GM12878 (cell line): Measurements from ENCODE around the gene BRAF. TPM values are rescaled to one million over a fixed set of nuclear protein-coding genes. Genes with fewer than 3 reads are reported as not detected.

Experiments
- ATAC-seq: fragments of 200-7000 bp; cut with Tn5 transposase; 3 replicates; pipeline ENCODE4 v1.9.1; 2020; ENCODE audit warnings: mild to moderate bottlenecking, moderate library complexity
- BruUV-seq: library from RNA; stranded (reverse); fragments of 400-500 nt; replicated peaks from 2 replicates; lab custom pipeline; 2021; lab: Mats Ljungman, UMichigan
- CTCF ChIA-PET: fragments of 300-600 bp; sonication (Branson Sonifier 250); formaldehyde crosslinking; extraction: SDS; loops from one replicate; lab custom pipeline; 2021; ENCODE audit warnings: inconsistent platforms; lab: Yijun Ruan, JAX
- POLR2A ChIA-PET: fragments of 350-600 bp; formaldehyde crosslinking; extraction: SDS; loops from one replicate; lab custom pipeline; 2021; ENCODE audit warnings: inconsistent platforms; lab: Charles Lee
- RAD21 ChIA-PET: fragments of 300-600 bp; sonication (Branson Sonifier 250); formaldehyde crosslinking; loops from one replicate; lab custom pipeline; 2023; ENCODE audit warnings: antibody characterized with exemption; ENCODE audit not compliant: unreplicated experiment; lab: Charles Lee
- SMC1A ChIA-PET: fragments of 300-600 bp; sonication (Branson Sonifier 250); formaldehyde crosslinking; loops from one replicate; lab custom pipeline; 2023; ENCODE audit not compliant: unreplicated experiment, uncharacterized antibody; lab: Charles Lee
- DNase-seq: peaks from one replicate; pipeline ENCODE4 v3.0.0-alpha.2; 2011; ENCODE audit warnings: low read depth, low spot score
- FAIRE-seq: peaks from 3 replicates; lab custom pipeline; 2011; peaks lifted over from hg19 to GRCh38; lab: Jason Lieb, UNC
- H2AFZ ChIP-seq: 2 replicates; pipeline ENCODE4 v1.6.0; 2011; ENCODE audit warnings: low read depth, low read length, control low read depth; ENCODE audit not compliant: control insufficient read depth
- H3K27ac ChIP-seq: 2 replicates; pipeline ENCODE4 v1.5.1; 2011; ENCODE audit warnings: control low read depth; ENCODE audit not compliant: control insufficient read depth, insufficient read depth
- H3K27me3 ChIP-seq, 2 experiments: replicated peaks in 1 of 2; 2 replicates each; pipeline versions ENCODE4 v1.6.0 to v1.6.1; 2011; ENCODE audit warnings: low read length in 1 of 2; ENCODE audit not compliant: control insufficient read depth in 2 of 2, insufficient read depth in 2 of 2
- H3K36me3 ChIP-seq, 2 experiments: 2 replicates each; pipeline ENCODE4 v1.5.1; 2011; ENCODE audit warnings: low read length in 1 of 2; ENCODE audit not compliant: control insufficient read depth in 2 of 2, insufficient read depth in 2 of 2
- H3K4me1 ChIP-seq: 2 replicates; pipeline ENCODE4 v1.6.1; 2011; ENCODE audit warnings: mild to moderate bottlenecking, low read length, moderate library complexity, mixed read lengths; ENCODE audit not compliant: control insufficient read depth, insufficient read depth
- H3K4me2 ChIP-seq: 2 replicates; pipeline ENCODE4 v1.6.0; 2011; ENCODE audit warnings: control low read depth; ENCODE audit not compliant: control insufficient read depth, insufficient read depth
- H3K4me3 ChIP-seq: fragments of 200-600 bp; sonication (generic); 2 replicates; pipeline ENCODE4 v1.5.1; 2016
- H3K79me2 ChIP-seq: 2 replicates; pipeline ENCODE4 v1.6.0; 2011; ENCODE audit warnings: low read length; ENCODE audit not compliant: control insufficient read depth, insufficient read depth
- H3K9ac ChIP-seq: 2 replicates; pipeline ENCODE4 v1.8.0; 2011; ENCODE audit warnings: low read length, control low read depth, mixed read lengths; ENCODE audit not compliant: control insufficient read depth, insufficient read depth
- H3K9me3 ChIP-seq: replicated peaks from 3 replicates; pipeline ENCODE4 v1.5.1; 2011; ENCODE audit warnings: mild to moderate bottlenecking, low read length; ENCODE audit not compliant: control insufficient read depth, insufficient read depth
- H4K20me1 ChIP-seq: 2 replicates; pipeline ENCODE4 v1.6.0; 2011; ENCODE audit not compliant: control insufficient read depth, insufficient read depth
- E2F8 ChIP-seq: fragments of 450-650 bp; IDR thresholded peaks from 2 replicates; pipeline ENCODE4 v1.6.1; 2018; ENCODE audit warnings: mild to moderate bottlenecking, low read depth, moderate library complexity; ENCODE audit not compliant: partially characterized antibody
- FOS ChIP-seq: IDR thresholded peaks from 3 replicates; pipeline ENCODE4 v1.6.1; 2011; ENCODE audit warnings: borderline replicate concordance; ENCODE audit not compliant: insufficient read length; ENCODE audit errors: extremely low read depth
- IKZF2 ChIP-seq, 2 experiments: fragments of 450-650 bp; IDR thresholded peaks; 2 replicates each; pipeline ENCODE4 v1.6.1; 2017; ENCODE audit warnings: mild to moderate bottlenecking in 2 of 2, moderate library complexity in 2 of 2
- NBN ChIP-seq: fragments of 450-650 bp; IDR thresholded peaks from 2 replicates; pipeline ENCODE4 v1.6.1; 2016
- NKRF ChIP-seq: fragments of 450-650 bp; conservative IDR thresholded peaks from 2 replicates; pipeline ENCODE4 v1.6.1; 2017; ENCODE audit warnings: mild to moderate bottlenecking, moderate library complexity
- PAX5 ChIP-seq: IDR thresholded peaks from 2 replicates; pipeline ENCODE4 v1.6.1; 2011; ENCODE audit warnings: low read depth, low read length, borderline replicate concordance
- SP1 ChIP-seq: IDR thresholded peaks from one replicate; pipeline ENCODE4 v1.6.1; 2011; ENCODE audit warnings: low read depth, low read length
- SPI1 ChIP-seq: IDR thresholded peaks from 2 replicates; pipeline ENCODE4 v1.6.1; 2011; ENCODE audit warnings: low read depth, mild to moderate bottlenecking, low read length, moderate library complexity, borderline replicate concordance; ENCODE audit not compliant: insufficient read depth
- STAT3 ChIP-seq: IDR thresholded peaks from 2 replicates; pipeline ENCODE4 v1.6.1; 2011; ENCODE audit warnings: low read depth, low read length, improper control_type of control experiment
- USF2 ChIP-seq: IDR thresholded peaks from 2 replicates; pipeline ENCODE4 v1.6.1; 2011; ENCODE audit warnings: low read depth, low read length, improper control_type of control experiment, borderline replicate concordance
- ZNF24 ChIP-seq: fragments of 450-650 bp; IDR thresholded peaks from 2 replicates; pipeline ENCODE4 v1.6.1; 2017; ENCODE audit warnings: antibody characterized with exemption, mild to moderate bottlenecking
- ZNF274 ChIP-seq: IDR thresholded peaks from one replicate; pipeline ENCODE4 v1.8.0; 2011; ENCODE audit not compliant: insufficient read length, insufficient read depth
- ZSCAN29 ChIP-seq: fragments of 450-650 bp; IDR thresholded peaks from 2 replicates; pipeline ENCODE4 v1.6.1; 2017; ENCODE audit warnings: mild to moderate bottlenecking, moderate library complexity
- WGBS: methylation state at CpG from one replicate; pipeline ENCODE4 v1.1.6; 2016; ENCODE audit warnings: low lambda C conversion rate; ENCODE audit not compliant: insufficient replicate concordance, insufficient coverage; ENCODE audit errors: missing lambda C conversion rate; 5-methylcytosine and 5-hydroxymethylcytosine counted together
- in situ Hi-C: fragments of 300-500 bp; cut with MboI; formaldehyde crosslinking; loops from 9 replicates; pipeline ENCODE4 v1.14.3; 2018; ENCODE audit warnings: mixed read lengths
- intact Hi-C: fragments of 100-400 bp; cut with micrococcal nuclease; formaldehyde crosslinking; loops from one replicate; pipeline ENCODE4 v1.14.2; 2022; ENCODE audit not compliant: unreplicated experiment
- polyA plus RNA-seq, 11 experiments: library from polyadenylated mRNA; depleted of rRNA in 4 of 11; unstranded in 6 of 11; stranded (reverse) in 5 of 11; fragments of >200 nt; fragmentation: Nextera tagmentation in 4 of 11; fragmentation: Illumina TruSeq in 1 of 11; extraction: Ambion mirVana in 4 of 11; extraction: Trizol in 1 of 11; gene quantifications; 1 replicate in 1 of 11; 2 replicates in 10 of 11; pipeline versions ENCODE4 v1.2.1 to v1.2.3, GENCODE V29; 2011 to 2016; ENCODE audit warnings: inconsistent platforms in 2 of 11, missing spikeins in 2 of 11, low read depth in 1 of 11
- total RNA-seq, 4 experiments: library from RNA; depleted of rRNA in 3 of 4; stranded (reverse); fragments of >200 nt in 3 of 4; fragmentation: Illumina TruSeq in 1 of 4; extraction: Trizol in 1 of 4; gene quantifications; 2 replicates each; pipeline versions ENCODE4 v1.2.1 to v1.2.3, GENCODE V29; 2013 to 2021
- TF ChIP-seq, protein P1 (sequence below), 3 experiments: IDR thresholded peaks in 2 of 3; conservative IDR thresholded peaks in 1 of 3; 2 replicates each; pipeline ENCODE4 v1.5.1; 2011; ENCODE audit warnings: low read depth in 3 of 3, low read length in 3 of 3, mild to moderate bottlenecking in 3 of 3, control low read depth in 2 of 3, moderate library complexity in 2 of 3, inconsistent platforms in 1 of 3, mixed read lengths in 1 of 3; ENCODE audit not compliant: control insufficient read depth in 2 of 3, insufficient read depth in 1 of 3; ENCODE audit errors: extremely low read depth in 1 of 3
- TF ChIP-seq, protein P2 (sequence below): IDR thresholded peaks from 2 replicates; pipeline ENCODE4 v1.6.1; 2011; ENCODE audit warnings: borderline replicate concordance, low read depth, mild to moderate bottlenecking, moderate library complexity, mixed read lengths, low read length; ENCODE audit not compliant: insufficient read depth; ENCODE audit errors: extremely low read length

Gene BRAF
- total and polyA plus RNA-seq, 10 of the 15 experiments (the other 5 are each of a cell fraction or from before 2014, with no cell fraction given): 2.6 to 31.0 (median 10.6) TPM

DNA sequence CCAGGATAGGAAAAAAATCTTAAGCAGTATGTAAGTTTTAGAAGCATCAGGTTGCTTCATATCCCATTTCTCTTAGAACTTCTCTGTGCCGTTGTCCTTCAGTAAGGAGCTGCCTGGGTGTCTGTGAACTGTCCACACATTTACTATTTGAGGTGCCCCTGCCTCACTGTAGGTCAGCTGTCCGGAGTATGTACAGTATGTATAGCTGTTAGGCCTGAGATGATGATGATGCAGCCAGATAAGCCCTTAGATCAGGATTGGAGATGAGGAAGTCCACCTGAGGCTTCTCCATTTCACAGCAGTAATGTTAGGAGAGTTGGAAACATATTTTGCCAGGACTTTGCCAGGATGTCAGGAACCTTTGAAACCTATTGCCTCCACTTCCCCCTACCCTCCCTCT lies 220.5 kb downstream of the BRAF start:
- no peak for DNase-seq
- ChIA-PET CTCF (no interaction called here), SMC1A (no interaction called here), RAD21 (no interaction called here), POLR2A (no interaction called here)
- no peak for ATAC-seq
- Histone ChIP-seq H3K4me1 (no peaks in the 10 kb centered on the region), H3K36me3 (peaks cover 5 to 12% of the 10 kb centered on the region in 2 experiments; a peak in 3 of 4 replicates), H3K27ac (no peak overlapping the region), H3K27me3 (no peaks in the 10 kb centered on the region), H3K4me2 (no peak overlapping the region), H2AFZ (no peak overlapping the region), H3K79me2 (peaks cover 16% of the 10 kb centered on the region), H3K9me3 (no peaks in the 10 kb centered on the region), H3K4me3 (no peak overlapping the region), H3K9ac (no peak overlapping the region), H4K20me1 (no peaks in the 10 kb centered on the region)
- in situ Hi-C loops (no loop called here), intact Hi-C loops (no loop called here)
- BruUV-seq: no TSS peak
- FAIRE-seq: no peak
- WGBS: 96% methylated on average over 2 of the region's 2 CpGs
- TF ChIP-seq ZNF274 (no peak), ZSCAN29 (no peak), FOS (no peak), USF2 (no peak), PAX5 (no peak), IKZF2 (IDR thresholded peaks at IDR 0.05) (no peak), STAT3 (no peak), NBN (no peak), SP1 (no peak), E2F8 (no peak), SPI1 (no peak), NKRF (no peak), ZNF24 (no peak)
- TF ChIP-seq, protein P1, sequence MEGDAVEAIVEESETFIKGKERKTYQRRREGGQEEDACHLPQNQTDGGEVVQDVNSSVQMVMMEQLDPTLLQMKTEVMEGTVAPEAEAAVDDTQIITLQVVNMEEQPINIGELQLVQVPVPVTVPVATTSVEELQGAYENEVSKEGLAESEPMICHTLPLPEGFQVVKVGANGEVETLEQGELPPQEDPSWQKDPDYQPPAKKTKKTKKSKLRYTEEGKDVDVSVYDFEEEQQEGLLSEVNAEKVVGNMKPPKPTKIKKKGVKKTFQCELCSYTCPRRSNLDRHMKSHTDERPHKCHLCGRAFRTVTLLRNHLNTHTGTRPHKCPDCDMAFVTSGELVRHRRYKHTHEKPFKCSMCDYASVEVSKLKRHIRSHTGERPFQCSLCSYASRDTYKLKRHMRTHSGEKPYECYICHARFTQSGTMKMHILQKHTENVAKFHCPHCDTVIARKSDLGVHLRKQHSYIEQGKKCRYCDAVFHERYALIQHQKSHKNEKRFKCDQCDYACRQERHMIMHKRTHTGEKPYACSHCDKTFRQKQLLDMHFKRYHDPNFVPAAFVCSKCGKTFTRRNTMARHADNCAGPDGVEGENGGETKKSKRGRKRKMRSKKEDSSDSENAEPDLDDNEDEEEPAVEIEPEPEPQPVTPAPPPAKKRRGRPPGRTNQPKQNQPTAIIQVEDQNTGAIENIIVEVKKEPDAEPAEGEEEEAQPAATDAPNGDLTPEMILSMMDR (IDR thresholded peaks at IDR 0.05 in 2 of 3, conservative IDR thresholded peaks at IDR 0.05 in 1 of 3; ENCODE audit: control insufficient read depth in 2 of 3, extremely low read depth in 1 of 3, insufficient read depth in 1 of 3, low read depth in 3 of 3, low read length in 3 of 3): no peak
- TF ChIP-seq, protein P2, sequence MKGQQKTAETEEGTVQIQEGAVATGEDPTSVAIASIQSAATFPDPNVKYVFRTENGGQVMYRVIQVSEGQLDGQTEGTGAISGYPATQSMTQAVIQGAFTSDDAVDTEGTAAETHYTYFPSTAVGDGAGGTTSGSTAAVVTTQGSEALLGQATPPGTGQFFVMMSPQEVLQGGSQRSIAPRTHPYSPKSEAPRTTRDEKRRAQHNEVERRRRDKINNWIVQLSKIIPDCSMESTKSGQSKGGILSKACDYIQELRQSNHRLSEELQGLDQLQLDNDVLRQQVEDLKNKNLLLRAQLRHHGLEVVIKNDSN: no peak
